CD4-positive, alpha-beta T cell treated with Interleukin-6 for 4 hours (primary cell): ENCODE results near the gene DNAH6.

Experiments
- DNase-seq: peaks from one replicate; pipeline ENCODE4 v3.0.0-alpha.2; 2020; ENCODE audit warnings: mixed read lengths

The DNAH6 gene

DNA sequence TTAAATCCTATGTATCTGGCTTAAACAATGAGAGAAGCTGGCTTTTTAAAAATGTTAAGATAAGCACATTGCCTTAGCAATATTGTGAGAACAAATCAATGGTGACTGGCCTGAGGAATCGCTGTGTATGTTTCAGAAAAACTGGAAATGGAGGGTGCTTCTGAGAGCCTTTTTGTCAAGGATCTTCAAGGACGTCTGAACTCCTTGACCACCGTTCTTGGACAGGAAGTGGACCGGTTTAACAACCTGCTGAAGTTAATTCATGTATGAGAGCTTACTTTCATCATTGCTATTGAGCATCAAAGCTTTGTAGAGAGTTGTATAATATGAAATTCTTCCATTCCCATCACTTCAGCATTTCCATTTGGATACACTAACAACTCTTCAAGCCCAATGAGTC, 292.0 kb downstream of the DNAH6 start:
- DNase-seq = no peak

DNA sequence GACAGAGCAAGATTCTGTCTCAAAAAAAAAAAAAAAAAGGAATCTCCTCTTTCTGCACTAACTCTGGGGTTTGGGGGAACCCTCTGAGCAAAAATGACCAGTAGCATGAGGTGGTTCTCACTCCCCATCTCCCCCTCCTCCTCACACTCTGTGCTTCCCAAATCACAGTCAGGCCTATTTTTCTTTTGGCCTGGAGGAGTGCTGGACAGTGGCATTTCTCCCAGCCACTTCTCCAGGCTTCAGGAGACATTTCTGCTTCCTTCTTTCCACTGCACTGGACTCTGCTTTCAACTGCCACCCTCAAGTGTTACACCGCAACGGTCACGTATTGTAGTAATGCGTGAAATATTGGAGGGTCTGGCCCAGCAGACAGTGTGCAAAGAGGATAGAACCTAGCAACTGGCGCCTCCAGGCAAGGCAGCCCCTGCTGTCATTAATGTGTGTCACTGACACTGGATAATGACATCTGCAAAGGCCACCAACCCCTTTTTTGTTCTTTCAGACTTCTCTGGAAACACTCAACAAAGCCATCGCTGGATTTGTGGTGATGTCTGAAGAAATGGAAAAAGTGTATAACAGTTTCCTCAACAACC, 295.6 kb downstream of the DNAH6 start:
- no peak for DNase-seq

DNA sequence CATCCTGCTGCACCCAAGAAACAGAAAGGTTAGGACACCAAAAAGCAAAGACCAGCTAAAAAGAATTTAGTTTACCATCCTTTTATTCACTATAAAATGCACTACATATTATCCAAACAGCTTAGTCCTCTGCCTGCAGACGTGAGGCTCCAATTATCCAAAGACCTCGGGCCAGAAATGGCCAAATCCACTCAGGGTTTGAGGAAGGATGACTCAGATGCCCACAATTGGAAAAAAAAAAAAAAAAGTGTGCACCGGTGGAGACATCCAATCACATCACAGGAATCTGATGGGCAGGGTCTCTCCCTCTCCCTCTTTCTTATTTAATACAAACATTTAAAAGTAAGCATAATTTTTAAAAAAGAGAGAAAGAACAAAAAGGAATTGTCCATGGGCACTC, 298.8 kb downstream of the DNAH6 start:
- DNase-seq = no peak

DNA sequence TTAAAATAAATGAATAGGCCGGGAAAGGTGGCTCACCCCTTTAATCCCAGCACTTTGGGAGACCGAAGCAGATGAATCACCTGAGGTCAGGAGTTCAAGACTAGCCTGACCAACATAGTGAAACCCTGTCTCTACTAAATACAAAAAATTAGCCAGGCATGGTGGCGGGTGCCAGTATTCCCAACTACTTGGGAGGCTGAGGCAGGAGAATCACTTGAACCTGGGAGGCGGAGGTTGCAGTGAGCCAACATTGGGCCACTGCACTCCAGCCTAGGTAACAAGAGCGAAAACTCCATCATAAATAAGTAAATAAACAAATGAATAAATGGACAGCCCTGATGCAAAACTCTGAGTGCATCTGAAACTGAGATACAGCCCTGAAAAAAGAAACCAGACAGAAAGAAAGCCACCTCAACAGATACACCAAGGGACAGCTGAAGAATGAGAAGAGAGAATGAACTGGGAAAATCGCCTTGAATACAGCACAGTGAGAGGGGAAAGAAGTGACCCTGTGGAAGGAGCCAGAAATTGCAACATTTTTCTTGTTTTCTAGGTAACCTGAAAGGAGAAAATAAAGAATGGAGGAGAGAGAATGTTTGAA, 300.2 kb downstream of the DNAH6 start:
- DNase-seq = no peak

DNA sequence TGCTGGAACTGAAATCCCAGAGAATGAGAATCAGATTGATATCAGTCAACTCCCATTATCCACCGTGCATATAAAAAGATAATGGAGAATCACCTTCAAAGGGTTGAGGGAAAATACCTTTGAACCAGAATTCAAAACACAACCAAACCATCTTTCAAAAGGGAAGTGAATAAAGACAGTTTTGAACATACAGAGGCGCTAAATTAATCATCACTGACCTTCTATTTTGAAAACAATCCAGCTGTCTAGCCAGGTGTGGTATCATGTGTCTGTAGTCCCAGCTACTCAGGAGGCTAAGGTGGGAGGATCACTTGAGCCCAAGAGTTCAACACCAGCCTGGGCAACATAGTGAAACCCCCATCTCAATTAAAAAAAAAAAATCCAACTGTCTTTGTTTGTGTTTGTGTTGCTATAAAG, 300.9 kb downstream of the DNAH6 start:
- DNase-seq = no peak

DNA sequence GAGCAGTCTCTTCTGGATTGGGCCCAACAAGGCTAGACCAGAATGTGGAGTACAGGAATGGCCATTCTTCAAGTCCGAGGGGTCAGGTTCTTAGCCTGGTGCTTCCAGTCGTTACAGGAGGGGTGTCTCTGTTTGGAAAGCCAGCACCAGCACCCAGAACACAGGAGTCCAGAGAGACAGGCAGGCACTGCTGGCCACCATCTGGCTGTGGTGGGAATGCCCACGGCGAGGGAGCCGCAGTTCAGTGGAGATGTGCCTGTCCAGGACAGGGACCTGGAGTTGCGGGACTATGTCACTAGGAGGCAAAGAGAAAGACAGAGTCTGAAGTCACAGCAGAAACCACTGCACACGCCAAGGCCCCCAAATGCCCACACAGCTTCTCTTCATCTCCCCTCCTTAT, 305.5 kb downstream of the DNAH6 start:
- no peak for DNase-seq

DNA sequence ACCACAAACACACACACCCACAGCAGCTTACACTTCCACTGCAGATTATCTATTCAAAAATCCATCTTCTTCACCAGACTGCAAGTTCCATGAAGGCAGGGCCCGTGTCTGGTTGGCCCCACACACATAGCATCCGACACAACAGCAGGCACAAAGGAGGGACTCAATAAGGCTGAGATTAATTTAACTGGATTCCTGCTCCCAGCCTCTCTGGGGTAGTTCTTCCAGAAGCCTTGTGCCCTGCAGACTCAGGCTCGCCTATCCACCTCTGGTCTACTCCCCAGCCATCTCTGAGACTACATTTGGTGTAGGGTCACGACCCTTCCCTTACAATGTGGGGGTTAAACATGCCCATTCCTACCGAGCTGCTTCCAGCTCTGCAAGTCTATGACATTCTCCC, 306.9 kb downstream of the DNAH6 start:
- no peak for DNase-seq

DNA sequence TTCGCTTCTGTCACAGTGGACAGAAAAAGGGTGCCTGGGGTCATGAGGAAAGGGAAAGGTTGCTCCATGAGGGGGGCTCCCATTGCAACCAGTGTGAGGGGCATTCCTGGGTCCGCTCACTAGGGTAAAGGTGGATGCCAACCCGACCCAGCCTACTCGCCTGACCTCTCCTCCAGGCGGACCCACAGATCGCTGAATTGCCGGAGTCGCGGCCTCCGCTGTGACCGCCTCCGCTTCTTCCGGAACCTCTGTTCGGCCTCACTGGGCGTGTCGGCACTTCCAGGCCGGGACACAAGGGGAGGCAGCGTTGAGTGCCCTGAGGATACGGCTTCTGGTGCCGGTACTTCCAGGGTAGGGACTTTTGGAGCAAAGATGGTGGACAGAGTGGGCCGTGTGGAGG, 307.5 kb downstream of the DNAH6 start:
- no peak for DNase-seq

DNA sequence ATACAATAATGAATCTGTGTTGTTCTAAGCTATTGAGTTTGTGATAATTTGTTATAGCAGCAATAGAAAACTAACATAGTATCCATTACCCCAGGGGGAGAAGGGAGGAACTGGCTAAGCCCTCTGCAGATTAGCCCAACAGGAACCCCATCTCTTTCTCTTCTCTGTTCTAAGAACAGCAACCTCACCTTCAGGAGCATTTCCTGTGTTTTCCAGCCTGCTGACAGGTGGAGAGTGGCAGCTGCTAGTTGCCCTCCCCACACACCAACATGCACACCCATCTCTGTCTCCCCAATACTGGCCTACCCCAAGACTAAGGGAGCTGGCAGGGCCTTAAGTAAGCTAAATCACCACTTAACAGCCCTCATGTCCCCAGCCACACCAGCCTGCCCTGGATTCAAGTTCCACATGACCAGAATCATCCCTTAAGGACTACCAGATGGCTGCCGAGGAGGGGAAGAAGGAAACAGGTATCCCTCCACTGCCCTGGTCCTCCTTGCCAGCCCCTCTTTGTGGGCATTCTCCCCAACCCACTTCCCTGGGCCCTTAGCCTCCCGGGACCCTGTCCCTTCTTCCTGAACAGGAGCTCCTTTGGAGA, 311.8 kb downstream of the DNAH6 start:
- no peak for DNase-seq

DNA sequence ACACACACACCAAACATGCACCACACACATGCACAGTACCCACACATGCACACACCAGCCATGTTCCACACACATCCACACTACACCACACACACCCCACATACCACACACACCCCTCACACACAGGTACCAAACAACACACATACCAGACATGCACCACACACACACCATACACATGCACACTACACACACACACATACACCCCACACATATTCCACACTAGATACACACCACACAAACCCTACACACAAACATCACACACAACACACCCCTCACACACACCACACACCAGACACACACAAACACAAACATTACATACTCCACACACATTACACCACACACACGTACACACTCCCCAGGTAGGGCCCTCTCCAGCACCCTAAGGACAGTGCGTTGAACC, 313.4 kb downstream of the DNAH6 start:
- no peak for DNase-seq

DNA sequence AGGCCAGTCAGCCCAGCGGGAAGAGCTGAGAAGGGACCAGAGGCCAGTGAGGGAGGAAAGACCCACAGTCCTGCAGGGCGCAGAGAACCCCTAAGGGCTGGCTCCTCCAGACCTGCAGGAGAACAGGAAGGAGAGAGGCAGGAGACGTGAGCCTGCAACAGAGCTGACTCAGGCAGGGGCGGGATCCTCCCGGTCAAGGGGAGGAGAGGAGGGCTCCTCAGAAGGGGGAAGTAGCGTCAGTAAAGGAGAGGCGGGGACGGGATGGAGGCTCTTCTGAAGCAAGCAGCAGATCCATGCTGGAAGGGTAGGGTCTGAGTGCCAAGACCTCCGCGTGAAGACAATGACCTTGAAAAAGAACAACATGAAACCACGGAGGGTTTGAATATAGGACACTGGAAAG, 313.8 kb downstream of the DNAH6 start:
- no peak for DNase-seq

DNA sequence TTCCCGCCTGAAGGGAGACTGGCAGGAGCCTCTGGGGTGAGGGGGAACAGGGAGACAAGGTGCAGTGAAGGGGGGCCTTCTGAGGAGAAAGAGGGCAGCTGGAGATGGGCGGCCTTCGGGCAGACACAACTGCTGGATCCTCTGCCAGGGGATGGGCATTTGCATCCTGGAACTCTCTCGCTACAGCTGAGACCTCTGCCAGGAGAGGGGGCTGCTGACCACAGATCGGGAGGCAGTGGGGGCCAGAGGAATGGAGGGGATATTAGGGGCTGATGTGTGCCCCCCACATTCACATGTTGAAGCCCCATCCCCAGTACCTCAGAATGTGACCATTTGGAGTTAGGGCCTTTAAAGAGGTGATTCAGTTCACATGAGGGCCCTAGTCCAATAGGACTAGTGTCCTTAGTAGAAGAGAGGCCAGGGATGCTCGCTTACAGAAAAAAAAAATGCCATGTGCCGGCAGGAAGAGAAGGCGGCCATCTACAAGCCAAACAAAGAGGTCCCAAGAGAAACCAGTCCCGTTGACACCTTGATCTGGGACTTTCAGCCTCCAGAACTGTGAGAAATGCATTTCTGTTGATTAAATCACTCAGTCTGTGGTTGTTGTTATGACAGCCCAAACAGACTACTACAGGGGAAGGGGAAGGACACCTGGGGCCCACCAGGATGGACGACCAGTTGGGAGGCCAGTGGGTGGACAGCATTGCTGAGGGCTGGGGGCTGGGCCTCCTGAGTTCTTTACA, 314.6 kb downstream of the DNAH6 start:
- no peak for DNase-seq

DNA sequence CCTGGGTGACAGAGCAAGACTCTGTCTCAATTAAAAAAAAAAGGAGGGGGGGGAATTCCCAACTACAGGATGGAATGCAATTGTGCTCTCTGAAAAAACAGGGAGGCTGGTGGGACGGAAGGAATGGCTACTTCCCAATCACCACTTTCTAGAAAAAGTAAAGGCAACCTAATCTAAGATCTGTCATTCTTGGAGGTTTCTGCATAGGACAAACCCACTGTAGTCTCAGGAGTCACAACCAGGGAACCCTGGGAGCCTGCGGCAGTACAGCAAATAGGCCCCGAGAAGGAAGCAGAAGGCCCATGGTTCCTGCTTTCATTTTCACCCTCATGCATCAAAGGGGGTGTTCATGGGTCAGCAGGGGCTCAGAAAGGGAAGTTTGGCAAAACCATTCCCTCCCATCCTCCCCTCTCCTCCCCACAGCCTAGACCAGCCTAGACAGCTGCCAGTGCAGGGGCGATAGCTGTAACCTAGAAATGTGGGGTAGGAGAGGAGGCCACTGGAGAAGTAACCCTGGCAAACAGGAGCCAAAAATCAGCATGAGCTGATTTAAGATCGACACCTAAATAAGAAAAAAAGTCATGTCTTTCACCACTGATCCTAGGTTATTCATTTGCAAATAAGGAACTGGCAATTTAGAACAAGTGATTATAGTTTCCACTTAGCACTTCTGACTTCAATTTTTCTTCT, 316.6 kb downstream of the DNAH6 start:
- peak; percentile 62 for DNase-seq

DNA sequence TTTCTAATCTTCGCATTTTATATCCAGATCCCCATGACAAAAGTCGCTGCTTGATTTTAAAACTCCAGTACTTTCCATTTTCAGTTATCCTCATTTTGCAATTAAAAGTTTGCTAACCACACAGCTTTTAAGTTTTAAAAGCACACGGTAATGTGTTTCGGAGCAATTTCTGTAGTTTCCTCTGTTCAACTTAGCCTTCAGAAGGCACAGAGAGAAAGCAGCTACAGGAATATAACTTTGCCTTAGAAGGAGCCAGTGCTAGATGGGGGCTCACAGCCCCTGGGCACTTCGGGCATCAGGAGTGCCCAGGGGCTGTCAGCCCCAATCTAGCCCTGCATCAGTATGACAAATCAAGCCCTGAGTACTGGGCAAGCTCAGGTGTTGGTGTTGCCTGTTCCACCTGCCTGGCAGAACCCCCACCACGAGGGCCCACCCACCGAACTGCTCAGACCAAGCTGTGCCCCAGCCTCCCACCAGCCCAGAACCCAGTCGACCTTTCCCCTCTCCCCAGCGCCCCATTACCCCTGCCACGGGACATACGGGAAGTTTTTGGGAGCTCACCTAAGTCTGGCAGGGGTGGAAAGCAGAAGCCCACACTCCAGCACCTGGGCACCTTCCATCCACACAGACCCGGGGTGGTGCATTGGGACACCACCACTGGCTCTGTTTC, 317.3 kb downstream of the DNAH6 start:
- no peak for DNase-seq

DNA sequence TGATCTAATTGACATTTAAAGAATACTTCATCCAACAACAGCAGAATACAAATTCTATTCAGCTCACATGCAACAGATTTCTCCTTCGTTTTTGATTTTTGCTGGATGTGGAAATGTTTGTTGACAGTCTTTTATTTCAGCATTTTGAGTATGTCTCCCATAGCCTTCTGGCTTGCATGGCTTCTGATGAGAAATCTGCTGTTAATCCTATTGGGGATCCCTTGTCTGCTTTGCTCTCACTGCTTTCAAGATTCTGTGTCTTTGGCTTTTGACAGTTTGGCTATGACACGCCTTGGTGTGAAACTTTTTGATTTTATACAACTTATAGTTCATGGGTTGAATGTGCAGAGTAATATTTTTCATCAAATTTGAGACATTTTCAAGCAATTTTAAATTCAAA, 319.9 kb downstream of the DNAH6 start:
- no peak for DNase-seq

DNA sequence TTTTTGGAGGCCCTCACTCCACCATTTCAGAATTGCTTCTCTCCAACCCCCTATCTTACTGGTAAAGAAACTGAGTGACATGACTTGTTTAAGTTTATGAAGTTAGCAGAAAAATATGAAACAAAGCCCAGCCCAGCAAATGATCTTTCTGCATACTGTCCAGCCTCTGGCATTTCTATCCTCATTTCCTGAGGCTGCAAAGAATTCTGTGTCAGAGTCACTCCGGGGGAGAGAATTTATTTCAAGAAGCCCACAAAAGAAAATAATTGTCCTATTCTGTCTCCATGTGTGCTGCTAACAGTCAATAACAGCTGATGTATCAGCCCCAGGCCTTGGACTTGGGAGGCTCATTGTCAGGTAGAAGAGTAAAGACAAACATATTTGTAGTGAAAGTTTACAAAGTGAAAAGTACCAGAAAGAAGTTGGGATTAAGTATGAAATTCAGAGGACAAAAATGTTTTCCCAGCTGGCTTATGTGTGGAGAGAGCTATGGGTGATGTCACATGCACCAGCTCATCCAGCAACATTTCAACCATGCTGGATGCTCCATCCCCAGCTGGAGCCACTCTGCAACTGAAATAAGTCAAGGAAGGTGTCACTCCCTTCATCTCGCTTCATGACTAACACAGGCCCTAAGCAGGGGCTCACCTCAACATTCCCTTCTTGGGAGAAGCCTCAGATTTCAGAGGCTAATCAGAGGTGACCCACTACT, 322.3 kb downstream of the DNAH6 start:
- no peak for DNase-seq

DNA sequence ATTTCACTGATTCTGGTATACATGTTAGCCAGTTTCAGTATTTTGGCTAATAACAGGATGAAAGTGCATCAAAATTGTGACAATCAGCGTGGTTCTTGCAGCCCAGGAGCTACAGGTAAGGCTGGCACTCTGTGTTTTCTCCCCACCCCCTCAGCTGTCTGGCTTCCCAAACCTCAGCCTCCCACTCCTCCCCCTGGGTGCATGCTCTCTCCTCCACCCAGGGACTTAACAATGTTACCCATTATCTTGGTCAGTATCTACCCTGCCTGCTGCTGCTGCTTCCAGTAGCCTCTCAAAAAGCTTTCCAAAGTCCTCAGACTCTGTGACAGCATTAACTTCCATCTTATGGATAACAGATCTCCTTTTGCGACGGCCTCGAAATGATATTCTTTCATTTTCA, 323.6 kb downstream of the DNAH6 start:
- peak; percentile 43 for DNase-seq

DNA sequence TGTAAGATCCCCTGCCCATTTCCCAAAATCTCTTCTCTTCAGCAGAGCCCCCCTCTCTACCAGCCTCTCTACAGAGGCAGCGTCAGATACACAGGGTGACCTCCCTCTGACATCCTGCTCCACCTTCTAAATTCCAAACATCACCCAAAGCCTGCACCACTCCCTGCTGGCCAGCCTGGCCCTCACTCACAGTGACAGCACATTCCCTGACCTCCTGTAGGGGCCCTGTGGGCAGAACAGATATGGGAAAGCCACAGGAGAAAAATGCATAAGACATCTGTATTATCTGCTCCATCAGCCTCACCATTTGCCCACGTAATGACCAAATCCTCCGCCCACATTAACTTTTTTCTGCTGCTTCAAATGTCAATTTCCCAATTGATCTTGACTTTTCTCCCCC, 324.0 kb downstream of the DNAH6 start:
- DNase-seq = no peak

DNA sequence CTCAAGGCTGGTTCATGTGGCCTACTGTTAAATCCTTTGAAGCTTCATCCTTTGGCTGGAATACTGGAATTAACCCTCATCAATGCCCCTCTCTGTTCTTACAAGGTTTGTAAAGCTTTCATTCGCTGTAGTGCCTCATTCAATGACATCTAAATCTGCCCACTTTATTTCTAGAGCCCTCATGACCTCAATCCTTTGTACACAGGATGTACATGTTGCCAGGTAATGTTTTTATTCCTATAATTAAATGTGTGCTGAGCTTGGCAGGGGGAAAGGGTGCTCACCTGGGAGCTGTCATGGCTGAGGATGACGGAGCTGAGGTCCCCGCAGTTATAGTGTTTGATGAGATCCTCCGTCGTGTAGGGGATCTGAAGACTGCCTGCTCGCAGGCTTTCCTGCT, 325.3 kb downstream of the DNAH6 start:
- DNase-seq = peak; percentile 51

DNA sequence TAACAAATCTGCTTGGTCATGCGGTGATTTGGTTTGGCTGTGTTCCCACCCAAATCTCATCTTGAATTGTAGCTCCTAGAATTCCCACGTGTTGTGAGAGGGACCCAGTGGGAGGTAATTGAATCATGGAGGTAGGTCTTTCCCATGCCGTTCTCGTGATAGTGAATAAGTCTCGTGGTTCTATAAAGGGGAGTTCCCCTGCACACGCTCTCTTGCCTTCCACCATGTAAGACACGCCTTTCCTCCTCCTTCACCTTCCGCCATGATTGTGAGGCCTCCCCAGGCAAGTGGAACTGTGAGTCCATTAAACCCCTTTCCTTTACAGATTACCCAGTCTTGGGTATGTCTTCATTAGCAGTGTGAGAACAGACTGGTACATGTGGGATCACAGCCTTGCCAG, 327.8 kb downstream of the DNAH6 start:
- peak; percentile 19 for DNase-seq

DNA sequence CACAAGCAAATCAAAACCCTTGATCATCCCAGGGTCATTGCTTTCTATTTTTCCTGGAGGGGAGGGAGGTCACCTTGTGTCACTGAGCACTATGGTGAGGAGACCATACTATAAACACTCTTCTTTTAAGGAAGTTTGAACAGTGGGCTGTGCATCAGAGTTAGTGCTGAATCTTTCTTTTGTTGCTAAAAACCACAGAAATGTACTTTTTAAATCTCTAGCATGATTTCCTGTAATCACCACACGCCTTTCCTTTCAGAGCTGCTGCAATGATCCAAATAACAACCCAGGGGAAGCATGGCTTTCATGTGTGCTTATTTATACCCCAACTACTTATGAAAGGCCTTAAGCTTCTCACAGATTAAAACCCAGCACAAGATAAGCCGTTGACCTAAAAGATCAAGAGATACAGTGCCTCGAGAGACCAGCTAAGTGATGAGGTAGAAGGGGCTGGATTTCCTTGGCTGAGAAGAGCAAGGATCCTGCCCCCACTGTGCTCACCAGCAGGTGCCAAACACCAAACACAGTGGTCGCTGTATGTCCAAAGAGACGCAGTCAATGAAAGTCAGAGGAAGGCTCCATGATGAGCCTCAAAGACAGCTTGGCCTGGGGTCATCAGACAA, 329.9 kb downstream of the DNAH6 start:
- DNase-seq = peak; percentile 68

DNA sequence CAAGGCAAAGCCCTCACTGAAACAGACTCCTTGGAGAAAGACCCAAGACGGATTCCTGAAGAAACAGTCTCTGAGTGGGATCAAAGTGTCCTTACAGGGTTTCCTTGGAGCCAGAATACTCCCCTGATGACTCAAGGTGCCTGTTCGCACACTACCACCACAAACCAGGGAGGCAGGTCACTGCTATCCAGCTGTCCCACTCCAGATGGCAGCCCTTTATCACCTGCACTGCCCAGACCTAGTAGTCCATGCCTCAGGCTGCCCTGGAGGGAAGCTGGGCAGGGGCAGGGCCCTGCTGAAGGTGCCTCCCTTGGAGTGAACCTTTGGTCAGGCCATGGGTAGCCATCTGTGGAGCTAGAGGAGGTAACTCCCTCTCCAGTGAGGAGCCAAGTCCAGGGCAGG, 330.4 kb downstream of the DNAH6 start:
- peak; percentile 4 for DNase-seq
